Right atrium auricular region (tissue), 2 donors: ENCODE data around the gene GSDME. TPM values are rescaled to one million over a fixed set of nuclear protein-coding genes. Genes with fewer than 3 reads are reported as not detected.

Experiments
- DNase-seq: peaks from one replicate; pipeline ENCODE4 v3.0.0-alpha.2; 2019; ENCODE audit warnings: low spot score
- H3K27ac ChIP-seq, 2 donors: fragments of 200-600 bp; sonication (generic); 1 replicate in 1 of 2; 2 replicates in 1 of 2; pipeline ENCODE4 v1.5.1; 2016 to 2019
- H3K27me3 ChIP-seq, 2 donors: fragments of 200-600 bp; sonication (generic); one replicate each; pipeline versions ENCODE4 v1.5.1 to v1.6.0; 2017 to 2019
- H3K36me3 ChIP-seq: fragments of 200-600 bp; sonication (generic); one replicate; pipeline ENCODE4 v1.5.1; 2016
- H3K4me1 ChIP-seq, 2 donors: fragments of 200-600 bp; sonication (generic); one replicate each; pipeline versions ENCODE4 v1.5.1 to v1.6.0; 2017 to 2019
- H3K4me3 ChIP-seq, 2 donors: fragments of 200-600 bp; sonication (generic); 1 replicate in 1 of 2; 2 replicates in 1 of 2; pipeline ENCODE4 v1.5.1; 2017 to 2019; ENCODE audit warnings: mild to moderate bottlenecking in 1 of 2, moderate library complexity in 1 of 2
- H3K9me3 ChIP-seq, 2 donors: fragments of 200-600 bp; sonication (generic); one replicate each; pipeline ENCODE4 v1.5.1; 2019
- total RNA-seq, 2 donors: library from RNA; depleted of rRNA; stranded (reverse); fragments of >200 nt; gene quantifications; one replicate each; pipeline ENCODE4 v1.1.0, GENCODE V29; 2016
- TF ChIP-seq, protein P1 (sequence below), 2 donors: fragments of 200-600 bp; sonication (generic); IDR thresholded peaks; one replicate each; pipeline ENCODE4 v1.5.1; 2019; ENCODE audit warnings: antibody characterized with exemption in 2 of 2

Gene GSDME
- total RNA-seq, 2 donors from 2014 or later = 7.7 to 11.9 TPM

DNA sequence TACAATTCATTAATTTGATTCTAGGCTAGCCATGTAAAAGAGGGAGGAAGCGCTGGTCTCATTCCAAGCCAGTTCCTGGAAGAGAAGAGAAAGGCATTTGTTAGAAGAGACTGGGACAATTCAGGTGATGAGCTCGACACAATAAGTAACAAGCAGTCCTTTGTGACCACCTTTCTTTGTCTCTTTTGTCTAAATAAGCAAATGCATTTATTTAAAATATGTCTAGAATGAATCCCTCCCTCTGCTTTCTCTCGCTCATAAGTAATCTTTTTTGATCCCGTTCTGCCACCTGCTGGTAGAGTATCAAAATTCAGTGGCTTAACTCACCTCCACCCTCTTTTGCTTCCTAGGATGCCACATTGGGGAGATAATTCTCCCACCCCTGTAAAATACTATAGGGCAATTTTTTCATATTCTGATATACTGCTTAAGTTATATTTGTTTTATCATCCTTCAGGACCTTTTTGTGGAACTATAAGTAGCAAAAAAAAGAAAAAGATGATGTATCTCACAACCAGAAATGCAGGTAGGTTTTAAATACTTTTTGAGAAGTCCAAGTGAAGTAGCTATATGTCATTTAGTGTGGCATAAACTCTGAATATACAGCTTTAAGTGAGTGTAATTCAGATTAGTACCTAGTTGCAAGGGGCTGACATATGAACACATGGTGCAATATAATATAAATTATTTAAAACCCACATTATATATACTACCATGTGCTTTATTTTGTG is 91.5 kb downstream of the GSDME start:
- no peaks in the 10 kb centered on the region for H3K27me3 ChIP-seq
- H3K4me1 ChIP-seq = no peaks in the 10 kb centered on the region
- TF ChIP-seq, protein P1, sequence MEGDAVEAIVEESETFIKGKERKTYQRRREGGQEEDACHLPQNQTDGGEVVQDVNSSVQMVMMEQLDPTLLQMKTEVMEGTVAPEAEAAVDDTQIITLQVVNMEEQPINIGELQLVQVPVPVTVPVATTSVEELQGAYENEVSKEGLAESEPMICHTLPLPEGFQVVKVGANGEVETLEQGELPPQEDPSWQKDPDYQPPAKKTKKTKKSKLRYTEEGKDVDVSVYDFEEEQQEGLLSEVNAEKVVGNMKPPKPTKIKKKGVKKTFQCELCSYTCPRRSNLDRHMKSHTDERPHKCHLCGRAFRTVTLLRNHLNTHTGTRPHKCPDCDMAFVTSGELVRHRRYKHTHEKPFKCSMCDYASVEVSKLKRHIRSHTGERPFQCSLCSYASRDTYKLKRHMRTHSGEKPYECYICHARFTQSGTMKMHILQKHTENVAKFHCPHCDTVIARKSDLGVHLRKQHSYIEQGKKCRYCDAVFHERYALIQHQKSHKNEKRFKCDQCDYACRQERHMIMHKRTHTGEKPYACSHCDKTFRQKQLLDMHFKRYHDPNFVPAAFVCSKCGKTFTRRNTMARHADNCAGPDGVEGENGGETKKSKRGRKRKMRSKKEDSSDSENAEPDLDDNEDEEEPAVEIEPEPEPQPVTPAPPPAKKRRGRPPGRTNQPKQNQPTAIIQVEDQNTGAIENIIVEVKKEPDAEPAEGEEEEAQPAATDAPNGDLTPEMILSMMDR (IDR thresholded peaks at IDR 0.05) = peak; percentile 37 to 76
- H3K9me3 ChIP-seq = no peaks in the 10 kb centered on the region
- H3K27ac ChIP-seq = no peak overlapping the region
- no peak overlapping the region for H3K4me3 ChIP-seq
- H3K36me3 ChIP-seq = no peaks in the 10 kb centered on the region
- no peak for DNase-seq

DNA sequence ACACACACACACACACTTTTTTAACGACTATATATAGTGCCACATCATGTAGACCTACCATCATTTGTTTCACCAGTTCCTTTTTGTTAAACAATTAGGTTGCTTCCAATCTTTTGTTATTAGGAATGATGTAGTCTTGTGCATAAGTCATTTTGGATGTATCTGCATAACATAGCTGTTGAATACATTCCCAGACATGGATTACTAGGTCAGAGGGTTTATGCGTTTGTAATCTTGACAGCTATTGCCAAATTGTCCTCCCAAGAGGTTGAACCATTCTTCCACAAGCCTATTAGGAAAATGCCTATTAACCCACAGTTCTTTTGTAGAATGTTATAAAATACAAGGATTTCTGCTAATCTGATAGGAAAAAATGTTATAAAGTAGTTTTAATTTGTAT is 96.7 kb downstream of the GSDME start:
- no peak for DNase-seq
- H3K9me3 ChIP-seq = no peaks in the 10 kb centered on the region
- H3K4me1 ChIP-seq = no peaks in the 10 kb centered on the region
- no peak overlapping the region for H3K27ac ChIP-seq
- TF ChIP-seq, protein P1 (IDR thresholded peaks at IDR 0.05) = no peak
- no peaks in the 10 kb centered on the region for H3K36me3 ChIP-seq
- no peaks in the 10 kb centered on the region for H3K27me3 ChIP-seq
- no peak overlapping the region for H3K4me3 ChIP-seq

DNA sequence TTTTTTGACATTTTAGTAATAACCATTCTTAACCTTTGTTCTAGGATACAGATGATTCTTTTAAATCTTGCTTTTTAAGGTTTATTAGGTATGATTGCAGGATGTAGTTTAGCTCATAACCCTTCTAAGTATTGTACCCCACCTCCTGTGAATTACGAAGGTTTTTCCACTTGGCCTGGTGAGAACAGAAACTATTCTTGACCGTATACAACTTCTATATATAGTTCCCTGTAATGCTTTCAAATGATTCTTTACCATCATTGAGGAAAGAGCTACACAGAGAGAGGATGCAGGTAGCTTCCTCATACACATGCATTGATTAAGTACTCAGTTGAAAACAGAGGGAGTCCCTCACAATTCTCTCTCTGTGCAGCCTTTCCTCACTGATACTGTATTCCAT is 97.8 kb downstream of the GSDME start:
- Histone ChIP-seq H3K4me3 (no peak overlapping the region), H3K27ac (no peak overlapping the region), H3K9me3 (no peaks in the 10 kb centered on the region), H3K36me3 (no peaks in the 10 kb centered on the region), H3K4me1 (no peaks in the 10 kb centered on the region), H3K27me3 (no peaks in the 10 kb centered on the region)
- TF ChIP-seq, protein P1 (IDR thresholded peaks at IDR 0.05) = no peak
- no peak for DNase-seq

DNA sequence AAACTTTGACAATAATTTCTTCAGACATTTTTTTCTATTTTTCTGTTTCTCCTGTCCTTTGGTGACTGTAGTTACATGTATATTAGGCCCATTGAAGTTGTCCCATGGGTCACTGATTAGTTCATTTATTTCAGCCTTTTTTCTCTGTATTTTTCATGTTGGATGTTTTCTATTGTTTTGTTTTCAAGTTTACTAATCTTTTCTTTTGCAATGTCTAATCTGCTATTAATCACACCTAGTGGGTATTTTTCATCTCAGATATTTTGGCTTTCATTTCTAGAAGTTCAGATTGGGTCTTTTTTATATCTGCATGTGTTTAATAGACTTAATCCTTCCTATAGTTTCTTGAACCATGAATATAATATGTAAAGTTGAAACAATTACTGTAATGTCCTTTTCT is 99.3 kb downstream of the GSDME start:
- TF ChIP-seq, protein P1 (IDR thresholded peaks at IDR 0.05) = no peak
- no peak for DNase-seq
- Histone ChIP-seq H3K4me3 (no peak overlapping the region), H3K9me3 (no peaks in the 10 kb centered on the region), H3K36me3 (no peaks in the 10 kb centered on the region), H3K27me3 (no peaks in the 10 kb centered on the region), H3K27ac (no peak overlapping the region), H3K4me1 (no peaks in the 10 kb centered on the region)

DNA sequence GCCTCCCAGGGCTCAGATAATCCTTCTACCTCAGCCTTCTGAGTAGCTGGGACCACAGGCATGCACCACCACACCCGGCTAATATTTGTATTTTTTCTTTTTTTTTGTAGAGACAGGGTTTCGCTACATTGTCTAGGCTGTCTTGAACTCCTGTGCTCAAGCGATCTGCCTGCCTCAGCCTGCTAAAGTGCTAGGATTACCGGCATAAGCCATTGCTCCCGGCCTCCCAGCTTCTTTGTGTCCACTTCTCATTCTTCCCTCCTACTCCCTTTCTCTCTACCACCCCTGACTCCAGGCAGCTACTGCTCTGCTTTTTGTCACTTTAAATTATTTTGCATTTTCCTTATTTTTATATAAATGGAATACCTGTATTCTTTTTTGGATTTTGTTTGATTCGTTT is 100.7 kb downstream of the GSDME start:
- Histone ChIP-seq H3K36me3 (no peaks in the 10 kb centered on the region), H3K9me3 (no peaks in the 10 kb centered on the region), H3K27me3 (no peaks in the 10 kb centered on the region), H3K4me1 (no peaks in the 10 kb centered on the region), H3K4me3 (no peak overlapping the region), H3K27ac (no peak overlapping the region)
- no peak for DNase-seq
- TF ChIP-seq, protein P1 (IDR thresholded peaks at IDR 0.05) = no peak

DNA sequence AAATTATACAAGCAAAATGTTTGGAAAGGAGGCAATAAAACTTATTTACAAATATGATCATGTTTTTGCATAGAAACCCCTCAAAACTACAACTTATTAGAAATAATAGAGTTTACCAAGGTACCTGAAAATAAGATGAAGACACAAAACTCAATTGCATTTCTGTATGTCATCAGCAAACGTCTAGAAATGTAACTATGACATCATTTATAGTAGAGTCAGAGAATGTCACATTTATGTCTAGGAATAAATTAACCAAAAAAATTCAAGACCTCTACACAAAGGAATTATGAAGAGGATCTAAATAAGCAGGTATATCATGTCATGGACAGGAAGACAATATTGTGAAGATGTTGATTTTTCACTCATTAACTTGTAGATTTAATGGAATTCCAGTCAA is 103.0 kb downstream of the GSDME start:
- no peak overlapping the region for H3K4me3 ChIP-seq
- DNase-seq = no peak
- H3K4me1 ChIP-seq = no peaks in the 10 kb centered on the region
- no peaks in the 10 kb centered on the region for H3K9me3 ChIP-seq
- no peak overlapping the region for H3K27ac ChIP-seq
- no peaks in the 10 kb centered on the region for H3K27me3 ChIP-seq
- TF ChIP-seq, protein P1 (IDR thresholded peaks at IDR 0.05) = no peak
- H3K36me3 ChIP-seq = no peaks in the 10 kb centered on the region
